Measurements from ENCODE around the gene ERC1. TPM values are rescaled to one million over a fixed set of nuclear protein-coding genes. Genes with fewer than 3 reads are reported as not detected.

The ERC1 gene
- total and polyA plus RNA-seq, 2 donors from 2014 or later = 5.1 to 68.3 TPM

DNA sequence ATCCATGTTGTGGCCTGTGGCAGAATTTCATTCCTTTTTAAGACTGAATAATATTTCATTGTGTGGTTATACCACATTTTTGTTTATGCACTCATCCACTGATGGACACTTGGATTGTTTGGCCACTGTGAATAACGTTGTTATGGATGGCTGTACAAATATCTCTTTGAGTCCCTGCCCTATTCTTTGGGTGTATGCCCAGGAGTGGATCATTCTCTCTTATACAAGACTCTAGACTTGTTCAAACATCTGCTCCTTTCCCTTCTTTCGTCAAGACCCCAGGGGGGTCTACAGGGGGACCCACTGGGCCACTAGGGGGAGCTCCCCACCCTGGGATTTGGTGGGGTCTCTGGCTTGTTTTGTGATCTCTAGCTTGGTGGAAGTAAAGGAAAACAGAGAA lies 526.0 kb downstream of the ERC1 start:
- Histone ChIP-seq H3K36me3 (ENCODE audit: control insufficient read depth in 2 of 3, insufficient read depth in 3 of 3, low read length in 3 of 3) (no peaks in the 10 kb centered on the region), H3K27ac (ENCODE audit: low read depth in 2 of 2, low read length in 2 of 2) (no peak overlapping the region), H3K9ac (ENCODE audit: low read length in 3 of 3) (no peak overlapping the region), H3K4me1 (ENCODE audit: control insufficient read depth in 2 of 3, insufficient read depth in 2 of 3, low read depth in 1 of 3, low read length in 3 of 3) (peaks cover 0 to 4% (median 0%) of the 10 kb centered on the region in 3 donors), H3K9me3 (ENCODE audit: control insufficient read depth in 2 of 3, insufficient read depth in 1 of 3, low read length in 3 of 3) (peaks cover 0 to 5% (median 0%) of the 10 kb centered on the region in 3 donors), H3K27me3 (ENCODE audit: control insufficient read depth, insufficient read depth, low read length) (no peaks in the 10 kb centered on the region), H3K4me3 (ENCODE audit: low read length in 3 of 3) (no peak overlapping the region)
- DNase-seq = peak in 1 of 5 donors; percentile 33
- intact Hi-C loops (cut with DNase I) = no loop called here
- TF ChIP-seq, protein P1, sequence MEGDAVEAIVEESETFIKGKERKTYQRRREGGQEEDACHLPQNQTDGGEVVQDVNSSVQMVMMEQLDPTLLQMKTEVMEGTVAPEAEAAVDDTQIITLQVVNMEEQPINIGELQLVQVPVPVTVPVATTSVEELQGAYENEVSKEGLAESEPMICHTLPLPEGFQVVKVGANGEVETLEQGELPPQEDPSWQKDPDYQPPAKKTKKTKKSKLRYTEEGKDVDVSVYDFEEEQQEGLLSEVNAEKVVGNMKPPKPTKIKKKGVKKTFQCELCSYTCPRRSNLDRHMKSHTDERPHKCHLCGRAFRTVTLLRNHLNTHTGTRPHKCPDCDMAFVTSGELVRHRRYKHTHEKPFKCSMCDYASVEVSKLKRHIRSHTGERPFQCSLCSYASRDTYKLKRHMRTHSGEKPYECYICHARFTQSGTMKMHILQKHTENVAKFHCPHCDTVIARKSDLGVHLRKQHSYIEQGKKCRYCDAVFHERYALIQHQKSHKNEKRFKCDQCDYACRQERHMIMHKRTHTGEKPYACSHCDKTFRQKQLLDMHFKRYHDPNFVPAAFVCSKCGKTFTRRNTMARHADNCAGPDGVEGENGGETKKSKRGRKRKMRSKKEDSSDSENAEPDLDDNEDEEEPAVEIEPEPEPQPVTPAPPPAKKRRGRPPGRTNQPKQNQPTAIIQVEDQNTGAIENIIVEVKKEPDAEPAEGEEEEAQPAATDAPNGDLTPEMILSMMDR (IDR thresholded peaks at IDR 0.05; ENCODE audit: borderline replicate concordance, extremely low read depth, insufficient read depth) = no peak
- FAIRE-seq = no peak

DNA sequence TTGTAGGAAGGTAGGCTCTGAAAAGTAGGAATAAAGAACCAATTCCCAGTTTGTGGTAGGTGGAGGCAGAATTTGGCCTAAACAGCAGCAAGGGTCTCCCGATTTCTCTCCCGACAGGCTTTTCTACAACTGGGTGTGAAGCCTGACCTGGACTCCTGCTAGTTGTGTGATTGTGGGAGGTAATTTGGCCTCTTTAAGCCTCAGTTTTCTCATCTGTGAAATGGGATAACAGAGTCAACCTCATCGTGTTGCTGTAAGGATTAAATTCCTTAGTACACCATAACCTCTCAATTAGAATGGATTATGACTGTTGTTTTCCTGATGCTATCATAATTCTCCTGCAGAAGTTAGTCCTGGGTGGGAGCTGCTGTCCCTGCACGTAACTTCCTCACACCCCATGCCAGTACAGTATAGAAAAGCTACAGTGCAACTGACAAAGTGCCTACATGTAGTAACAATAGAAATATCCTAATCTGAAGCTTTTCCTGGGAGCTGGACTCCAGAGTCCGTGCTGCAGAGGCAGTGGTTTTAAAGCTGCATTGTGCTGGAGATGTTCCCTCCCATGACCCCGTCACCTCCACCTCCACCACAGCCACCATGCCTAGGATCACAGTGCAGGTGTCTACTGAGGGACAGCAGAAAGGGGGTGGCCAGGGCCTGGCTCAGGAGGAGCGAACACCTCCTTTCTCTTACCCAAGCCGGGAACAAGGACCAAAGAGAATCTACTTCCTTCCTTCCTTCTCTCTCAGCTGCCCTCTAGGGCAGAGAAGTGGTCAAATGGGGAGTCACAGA lies 526.9 kb downstream of the ERC1 start:
- intact Hi-C loops (cut with DNase I) = no loop called here
- FAIRE-seq = no peak
- no peak overlapping the region for H3K4me3 ChIP-seq (ENCODE audit: low read length in 3 of 3)

GRCh38 chr12:1518591-1519516 lies 527.8 kb downstream of the ERC1 start:
- H3K9me3 ChIP-seq (ENCODE audit: control insufficient read depth in 2 of 3, insufficient read depth in 1 of 3, low read length in 3 of 3) = peaks cover 0 to 5% (median 0%) of the 10 kb centered on the region in 3 donors
- DNase-seq (peak in 1 of 5 donors; percentile 55), FAIRE-seq (no peak)
- H3K27ac ChIP-seq (ENCODE audit: low read depth in 2 of 2, low read length in 2 of 2) = no peak overlapping the region
- H3K9ac ChIP-seq (ENCODE audit: low read length in 3 of 3) = no peak overlapping the region
- peaks cover 0 to 4% (median 0%) of the 10 kb centered on the region in 3 donors for H3K4me1 ChIP-seq (ENCODE audit: control insufficient read depth in 2 of 3, insufficient read depth in 2 of 3, low read depth in 1 of 3, low read length in 3 of 3)
- no peaks in the 10 kb centered on the region for H3K36me3 ChIP-seq (ENCODE audit: control insufficient read depth in 2 of 3, insufficient read depth in 3 of 3, low read length in 3 of 3)
- no peak overlapping the region for H3K4me3 ChIP-seq (ENCODE audit: low read length in 3 of 3)
- H3K27me3 ChIP-seq (ENCODE audit: control insufficient read depth, insufficient read depth, low read length) = no peaks in the 10 kb centered on the region
- TF ChIP-seq, protein P1 (IDR thresholded peaks at IDR 0.05; ENCODE audit: borderline replicate concordance, extremely low read depth, insufficient read depth) = no peak
- intact Hi-C loops (cut with DNase I) = no loop called here

More for the DNA sequence above, 526.9 kb downstream of the ERC1 start:
- Histone ChIP-seq H3K27me3 (ENCODE audit: control insufficient read depth, insufficient read depth, low read length) (no peaks in the 10 kb centered on the region), H3K27ac (ENCODE audit: low read depth in 2 of 2, low read length in 2 of 2) (no peak overlapping the region), H3K9me3 (ENCODE audit: control insufficient read depth in 2 of 3, insufficient read depth in 1 of 3, low read length in 3 of 3) (peaks cover 0 to 5% (median 0%) of the 10 kb centered on the region in 3 donors), H3K9ac (ENCODE audit: low read length in 3 of 3) (no peak overlapping the region), H3K4me1 (ENCODE audit: control insufficient read depth in 2 of 3, insufficient read depth in 2 of 3, low read depth in 1 of 3, low read length in 3 of 3) (peaks cover 0 to 4% (median 0%) of the 10 kb centered on the region in 3 donors), H3K36me3 (ENCODE audit: control insufficient read depth in 2 of 3, insufficient read depth in 3 of 3, low read length in 3 of 3) (no peaks in the 10 kb centered on the region)
- TF ChIP-seq, protein P1 (IDR thresholded peaks at IDR 0.05; ENCODE audit: borderline replicate concordance, extremely low read depth, insufficient read depth) = no peak
- no peak for DNase-seq

Data from kidney (tissue), 14 donors.